GM15510 (cell line): ENCODE measurements around the gene SHD.

ENCODE experiments used
- POLR2A ChIP-seq: IDR thresholded peaks from 3 replicates; pipeline ENCODE4 v1.6.1; 2011; ENCODE audit warnings: borderline replicate concordance; ENCODE audit not compliant: insufficient read length; ENCODE audit errors: extremely low read depth

SHD gene

DNA sequence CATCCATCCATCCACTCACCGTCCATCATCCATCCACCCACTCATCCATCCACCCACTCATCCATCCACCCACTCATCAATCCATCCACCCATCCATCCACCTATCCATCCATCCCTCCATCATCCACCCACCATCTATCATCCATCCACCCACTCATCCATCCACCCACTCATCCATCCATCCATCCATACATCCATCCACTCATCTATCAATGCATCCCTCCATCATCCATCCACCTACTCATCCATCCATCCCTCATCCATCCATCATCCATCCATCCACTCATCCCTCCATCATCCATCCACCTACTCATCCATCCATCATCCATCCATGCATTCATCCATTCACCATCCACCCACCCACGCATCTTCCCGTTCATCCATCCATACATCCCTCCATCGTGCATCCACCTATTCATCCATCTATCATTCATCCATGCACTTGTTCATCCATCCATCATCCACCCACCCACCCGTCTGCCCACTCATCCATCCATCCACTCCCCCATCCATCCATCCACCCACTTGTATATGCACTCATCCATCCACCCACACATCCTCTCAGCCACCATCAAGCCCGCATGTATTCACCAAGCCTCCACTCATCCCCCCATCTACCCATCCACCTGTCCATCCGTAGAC lies 56.0 kb downstream of the SHD start:
- no peak for TF ChIP-seq POLR2A

DNA sequence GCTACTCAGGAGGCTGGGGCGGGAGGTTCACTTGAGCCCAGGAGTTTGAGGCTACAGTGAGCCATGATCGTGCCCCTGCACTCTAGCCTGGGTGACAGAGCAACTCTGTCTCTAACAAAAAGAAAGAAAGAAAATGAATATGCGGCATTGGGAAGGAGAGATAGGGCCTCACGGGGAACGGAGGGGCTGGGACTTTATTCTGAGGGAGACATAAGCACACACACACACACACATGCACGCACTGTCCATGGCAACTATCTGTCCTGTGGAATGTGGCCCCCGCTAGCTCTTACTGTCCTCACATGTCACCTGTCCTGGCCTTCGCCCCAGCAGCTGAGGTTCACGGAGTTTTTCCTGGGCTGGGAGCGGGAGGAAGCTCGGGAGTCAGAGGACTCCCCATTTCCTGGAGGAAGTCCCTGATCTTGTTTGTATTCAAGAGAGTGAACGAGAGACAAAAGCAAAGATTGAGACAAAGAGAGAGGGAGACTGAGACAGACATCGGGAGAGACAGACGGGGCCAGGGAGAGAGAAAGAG lies 58.9 kb downstream of the SHD start:
- TF ChIP-seq POLR2A: no peak

DNA sequence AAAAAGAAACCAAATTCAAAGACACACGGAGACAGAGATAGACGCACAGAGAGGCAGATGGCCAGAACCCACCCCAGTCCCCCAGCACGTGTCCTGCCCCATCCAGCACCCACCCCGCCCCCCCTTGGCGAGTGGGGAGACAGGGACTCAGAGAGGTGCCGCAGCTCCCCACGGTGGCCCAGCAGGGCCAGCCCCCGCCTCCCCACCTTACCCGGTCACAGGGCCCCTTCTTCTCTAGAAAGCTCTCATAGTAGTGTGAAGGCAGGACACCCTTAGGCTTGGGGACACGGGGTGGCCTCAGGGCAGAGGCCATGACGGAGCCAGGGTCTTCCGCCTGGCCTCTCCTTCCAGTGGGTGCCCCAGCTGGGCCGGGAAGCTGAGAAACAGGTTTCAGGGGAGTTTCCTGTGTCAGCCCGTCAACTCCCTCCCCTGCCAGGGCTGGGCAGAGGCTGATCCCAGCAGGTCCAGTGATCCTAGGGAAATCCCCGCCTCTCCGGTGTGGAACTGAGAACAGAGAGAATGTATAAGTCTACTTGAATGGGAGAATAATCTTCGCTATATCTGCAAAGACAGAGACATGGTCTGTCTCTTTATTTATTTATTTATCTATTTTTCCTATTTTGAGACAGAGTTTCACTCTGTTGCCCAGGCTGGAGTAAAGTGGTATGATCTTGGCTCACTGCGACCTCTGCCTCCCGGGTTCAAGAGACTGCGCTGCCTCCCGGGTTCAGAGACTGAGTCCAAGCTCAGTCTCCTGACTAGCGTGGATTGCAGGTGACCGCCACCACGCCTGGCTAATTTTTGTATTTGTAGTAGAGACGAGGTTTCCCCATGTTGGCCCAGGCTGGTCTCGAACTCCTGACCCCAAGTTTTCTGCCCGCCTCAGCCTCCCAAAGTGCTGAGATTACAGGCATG lies 59.6 kb downstream of the SHD start, which contains the start of gene STAP2:
TSS of gene STAP2 (minus strand) at position 387 of the 915 bp plus-strand sequence. CDS start at position 313, 74 bp downstream.
- TF ChIP-seq POLR2A: peak; percentile 33
